ENCODE data around the gene USH2A. TPM values are rescaled to one million over a fixed set of nuclear protein-coding genes. Genes with fewer than 3 reads are reported as not detected.

The USH2A gene
- total and polyA plus RNA-seq, 8 donors = 0.37 to 0.58 TPM; not detected in 6

- H3K4me1 ChIP-seq = no peaks in the 10 kb centered on the region
These were observed 99.9 kb downstream of the USH2A start for GRCh38 chr1:216323344-216323743.

DNA sequence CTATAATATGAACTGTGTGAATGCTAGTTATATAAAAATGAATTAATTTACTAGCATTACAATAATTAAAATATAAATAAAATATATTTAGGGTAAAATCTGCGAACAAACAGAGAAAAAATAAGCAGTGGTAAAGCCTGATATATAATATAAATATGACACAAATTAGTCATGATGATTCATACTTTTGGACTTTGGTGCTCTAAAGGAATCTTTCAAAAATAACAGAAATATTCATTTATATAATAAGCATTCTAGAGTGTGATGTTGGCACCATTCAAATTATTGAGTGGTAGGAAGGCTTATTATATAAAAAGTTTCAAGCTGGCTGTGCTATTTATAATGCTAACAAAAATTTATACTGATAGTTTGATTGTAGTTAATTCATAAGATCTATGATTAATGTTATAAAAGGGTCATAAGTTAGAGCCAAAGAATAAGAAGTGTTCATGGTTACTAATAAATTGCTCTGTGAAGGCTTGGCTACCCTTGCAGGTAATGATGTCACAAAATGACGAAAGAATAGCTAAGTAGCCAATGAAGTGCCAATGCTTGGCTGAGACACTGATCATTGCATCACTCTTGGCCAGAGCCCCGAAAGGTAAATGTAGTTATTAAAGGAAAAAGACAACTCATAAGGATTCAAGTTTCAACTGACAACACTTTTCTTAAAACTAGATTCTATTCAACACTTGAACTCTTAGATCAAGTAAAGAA is 108.7 kb downstream of the USH2A start:
- TF ChIP-seq EP300 (IDR thresholded peaks at IDR 0.05) (no peak), POLR2A (IDR thresholded peaks at IDR 0.05) (no peak), CTCF (IDR thresholded peaks at IDR 0.05) (no peak), POLR2AphosphoS5 (IDR thresholded peaks at IDR 0.05) (no peak)
- DNase-seq = no peak
- no peak overlapping the region for H3K27ac ChIP-seq
- no peak overlapping the region for H3K4me3 ChIP-seq
- WGBS, 5 donors = 71 to 80% (median 74%) methylated on average over 3 of the region's 3 CpGs
- H3K4me1 ChIP-seq = no peaks in the 10 kb centered on the region
- H3K27me3 ChIP-seq = no peaks in the 10 kb centered on the region
- H3K9me3 ChIP-seq = no peaks in the 10 kb centered on the region
- intact Hi-C loops (cut with DNase I; ENCODE audit: low total_unique reads) = no loop called here
- no peaks in the 10 kb centered on the region for H3K36me3 ChIP-seq

More at GRCh38 chr1:216323344-216323743, 99.9 kb downstream of the USH2A start:
- 82 to 90% (median 83%) methylated on average over 6 of the region's 6 CpGs for WGBS, 5 donors
- Histone ChIP-seq H3K27me3 (no peaks in the 10 kb centered on the region), H3K27ac (no peak overlapping the region), H3K36me3 (no peaks in the 10 kb centered on the region), H3K4me3 (no peak overlapping the region), H3K9me3 (peaks cover 0 to 5% (median 0%) of the 10 kb centered on the region in 4 donors)
- TF ChIP-seq EP300 (IDR thresholded peaks at IDR 0.05) (no peak), POLR2AphosphoS5 (IDR thresholded peaks at IDR 0.05) (no peak), CTCF (IDR thresholded peaks at IDR 0.05) (no peak), POLR2A (IDR thresholded peaks at IDR 0.05) (no peak)
- DNase-seq = no peak
- intact Hi-C loops (cut with DNase I; ENCODE audit: low total_unique reads) = no loop called here

DNA sequence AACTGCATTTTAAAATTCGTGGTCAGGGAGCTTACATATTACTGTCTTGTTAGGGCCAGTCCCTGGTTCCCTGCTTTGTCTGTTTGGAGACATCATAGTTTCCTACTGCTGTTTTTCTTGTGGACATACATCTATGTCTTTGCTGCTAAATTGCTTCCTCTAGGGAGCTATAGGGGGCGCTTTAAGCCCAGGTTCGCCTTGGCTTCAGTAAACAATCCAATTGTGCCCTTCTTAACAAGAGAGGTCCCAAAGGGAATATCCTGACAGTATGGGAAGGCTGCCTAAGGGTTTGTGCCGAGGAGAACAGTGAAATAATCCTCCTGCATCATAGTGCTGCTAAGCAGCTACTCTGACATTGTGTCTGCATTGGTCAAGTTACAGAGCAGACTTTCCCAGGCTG is 112.5 kb downstream of the USH2A start:
- TF ChIP-seq POLR2A (IDR thresholded peaks at IDR 0.05) (no peak), CTCF (IDR thresholded peaks at IDR 0.05) (peak in 2 of 7 experiments; percentile 9 to 15)
- H3K27ac ChIP-seq = no peak overlapping the region
- 8 to 16% (median 9%) methylated on average over 4 of the region's 4 CpGs for WGBS, 5 donors
- no peaks in the 10 kb centered on the region for H3K27me3 ChIP-seq
- H3K4me3 ChIP-seq = no peak overlapping the region
- no peaks in the 10 kb centered on the region for H3K36me3 ChIP-seq
- DNase-seq = peak; percentile 29 to 48
- H3K9me3 ChIP-seq = no peaks in the 10 kb centered on the region
- intact Hi-C loops (cut with DNase I; ENCODE audit: low total_unique reads) = no loop called here
- no peaks in the 10 kb centered on the region for H3K4me1 ChIP-seq

GRCh38 chr1:216306830-216307229 is 116.4 kb downstream of the USH2A start:
- H3K27me3 ChIP-seq = no peaks in the 10 kb centered on the region
- no peaks in the 10 kb centered on the region for H3K36me3 ChIP-seq
- intact Hi-C loops (cut with DNase I; ENCODE audit: low total_unique reads) = no loop called here
- 74 to 88% (median 81%) methylated on average over 4 of the region's 4 CpGs for WGBS, 5 donors
- no peaks in the 10 kb centered on the region for H3K4me1 ChIP-seq
- TF ChIP-seq POLR2AphosphoS5 (IDR thresholded peaks at IDR 0.05) (no peak), EP300 (IDR thresholded peaks at IDR 0.05) (no peak), CTCF (IDR thresholded peaks at IDR 0.05) (no peak), POLR2A (IDR thresholded peaks at IDR 0.05) (no peak)
- H3K4me3 ChIP-seq = no peak overlapping the region
- no peaks in the 10 kb centered on the region for H3K9me3 ChIP-seq
- no peak for DNase-seq
- no peak overlapping the region for H3K27ac ChIP-seq
